ENCODE data around the gene FGFRL1. TPM values are rescaled to one million over a fixed set of nuclear protein-coding genes. Genes with fewer than 3 reads are reported as not detected.

FGFRL1 gene
- total RNA-seq, 1 donor from 2014 or later = 59.8 TPM

DNA sequence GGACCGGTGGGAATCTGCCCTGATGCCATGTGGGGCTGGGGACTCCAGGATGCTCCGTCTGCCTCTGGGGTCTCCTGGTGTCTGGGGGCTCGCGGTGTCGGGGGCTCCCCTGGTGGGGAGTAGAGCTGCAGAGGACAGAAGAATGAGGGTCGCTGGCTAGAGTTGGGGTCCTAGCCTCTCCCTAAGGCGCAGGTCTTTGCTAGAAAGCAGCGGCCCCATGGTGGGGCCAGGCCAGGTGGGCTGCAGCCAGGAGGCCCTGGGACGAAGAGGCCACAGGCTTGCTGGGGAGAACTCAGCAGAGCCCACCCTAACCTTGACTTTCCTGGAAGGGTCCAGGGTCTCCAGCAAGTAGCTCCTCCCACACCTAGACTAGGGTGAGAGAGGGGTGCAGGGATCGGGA is 21.4 kb downstream of the FGFRL1 start:
- DNase-seq (ENCODE audit: extremely low spot score, unreplicated experiment) = no peak
- Mint-ChIP-seq H3K27ac (ENCODE audit: unreplicated experiment) (no peak overlapping the region), H3K27me3 (ENCODE audit: unreplicated experiment) (no peaks in the 10 kb centered on the region), H3K36me3 (ENCODE audit: unreplicated experiment) (no peaks in the 10 kb centered on the region), H3K9me3 (ENCODE audit: unreplicated experiment) (no peaks in the 10 kb centered on the region), H3K4me3 (ENCODE audit: unreplicated experiment) (no peak overlapping the region), H3K4me1 (ENCODE audit: unreplicated experiment) (peaks cover 11% of the 10 kb centered on the region)
- TF ChIP-seq, protein P1, sequence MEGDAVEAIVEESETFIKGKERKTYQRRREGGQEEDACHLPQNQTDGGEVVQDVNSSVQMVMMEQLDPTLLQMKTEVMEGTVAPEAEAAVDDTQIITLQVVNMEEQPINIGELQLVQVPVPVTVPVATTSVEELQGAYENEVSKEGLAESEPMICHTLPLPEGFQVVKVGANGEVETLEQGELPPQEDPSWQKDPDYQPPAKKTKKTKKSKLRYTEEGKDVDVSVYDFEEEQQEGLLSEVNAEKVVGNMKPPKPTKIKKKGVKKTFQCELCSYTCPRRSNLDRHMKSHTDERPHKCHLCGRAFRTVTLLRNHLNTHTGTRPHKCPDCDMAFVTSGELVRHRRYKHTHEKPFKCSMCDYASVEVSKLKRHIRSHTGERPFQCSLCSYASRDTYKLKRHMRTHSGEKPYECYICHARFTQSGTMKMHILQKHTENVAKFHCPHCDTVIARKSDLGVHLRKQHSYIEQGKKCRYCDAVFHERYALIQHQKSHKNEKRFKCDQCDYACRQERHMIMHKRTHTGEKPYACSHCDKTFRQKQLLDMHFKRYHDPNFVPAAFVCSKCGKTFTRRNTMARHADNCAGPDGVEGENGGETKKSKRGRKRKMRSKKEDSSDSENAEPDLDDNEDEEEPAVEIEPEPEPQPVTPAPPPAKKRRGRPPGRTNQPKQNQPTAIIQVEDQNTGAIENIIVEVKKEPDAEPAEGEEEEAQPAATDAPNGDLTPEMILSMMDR (IDR thresholded peaks at IDR 0.05) = no peak

DNA sequence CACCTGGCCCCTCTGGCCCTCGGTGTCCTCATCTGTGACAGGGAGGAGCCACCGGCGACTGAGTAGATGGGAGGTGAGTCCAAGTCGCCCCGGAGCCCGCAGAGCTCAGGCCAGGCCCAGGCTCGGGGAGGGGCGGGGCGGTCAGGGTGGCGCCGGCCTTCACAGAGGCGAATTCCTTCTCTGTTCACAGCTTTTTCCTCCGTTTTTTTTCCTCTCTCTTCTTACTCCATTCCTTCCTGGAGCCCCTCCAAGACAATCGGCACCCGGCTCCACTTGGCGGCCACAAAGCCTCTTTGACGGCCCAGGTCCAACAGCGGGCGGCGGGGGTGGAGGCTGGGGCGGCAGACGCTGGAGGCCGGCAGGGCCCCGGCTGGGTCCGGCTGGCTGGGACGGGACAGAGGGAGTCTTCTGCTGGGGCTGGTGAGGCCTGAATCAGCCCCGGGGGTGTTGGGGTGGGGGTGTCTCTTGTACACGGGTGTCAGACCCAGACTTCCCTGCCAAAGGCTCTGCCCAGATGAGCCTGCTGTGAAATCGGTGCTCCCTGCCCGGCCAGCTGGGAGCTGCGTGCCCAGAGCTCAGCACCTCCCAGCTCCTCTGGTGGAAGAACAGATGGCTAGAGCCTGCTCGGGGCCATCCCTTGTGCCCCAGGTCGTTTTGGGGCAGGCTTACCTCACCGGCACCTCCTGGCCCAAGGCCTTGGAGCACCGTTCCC is 22.6 kb downstream of the FGFRL1 start:
- no peaks in the 10 kb centered on the region for H3K9me3 Mint-ChIP-seq (ENCODE audit: unreplicated experiment)
- H3K4me1 Mint-ChIP-seq (ENCODE audit: unreplicated experiment) = peaks cover 14% of the 10 kb centered on the region
- H3K36me3 Mint-ChIP-seq (ENCODE audit: unreplicated experiment) = no peaks in the 10 kb centered on the region
- DNase-seq (ENCODE audit: extremely low spot score, unreplicated experiment) = no peak
- H3K27me3 Mint-ChIP-seq (ENCODE audit: unreplicated experiment) = no peaks in the 10 kb centered on the region
- no peak overlapping the region for H3K4me3 Mint-ChIP-seq (ENCODE audit: unreplicated experiment)
- TF ChIP-seq, protein P1 (IDR thresholded peaks at IDR 0.05) = no peak
- H3K27ac Mint-ChIP-seq (ENCODE audit: unreplicated experiment) = no peak overlapping the region

- no peak overlapping the region for H3K4me3 Mint-ChIP-seq (ENCODE audit: unreplicated experiment)
- TF ChIP-seq, protein P1 (IDR thresholded peaks at IDR 0.05) = no peak
- no peak overlapping the region for H3K27ac Mint-ChIP-seq (ENCODE audit: unreplicated experiment)
- no peaks in the 10 kb centered on the region for H3K27me3 Mint-ChIP-seq (ENCODE audit: unreplicated experiment)
- DNase-seq (ENCODE audit: extremely low spot score, unreplicated experiment) = no peak
- no peaks in the 10 kb centered on the region for H3K9me3 Mint-ChIP-seq (ENCODE audit: unreplicated experiment)
- peaks cover 27% of the 10 kb centered on the region for H3K4me1 Mint-ChIP-seq (ENCODE audit: unreplicated experiment)
- no peaks in the 10 kb centered on the region for H3K36me3 Mint-ChIP-seq (ENCODE audit: unreplicated experiment)
Observed at GRCh38 chr4:1035510-1035909, 24.1 kb downstream of the FGFRL1 start.

- H3K4me1 Mint-ChIP-seq (ENCODE audit: unreplicated experiment) = peaks cover 30% of the 10 kb centered on the region
- no peak overlapping the region for H3K27ac Mint-ChIP-seq (ENCODE audit: unreplicated experiment)
- no peak for DNase-seq (ENCODE audit: extremely low spot score, unreplicated experiment)
- H3K27me3 Mint-ChIP-seq (ENCODE audit: unreplicated experiment) = no peaks in the 10 kb centered on the region
- TF ChIP-seq, protein P1 (IDR thresholded peaks at IDR 0.05) = no peak
- no peaks in the 10 kb centered on the region for H3K9me3 Mint-ChIP-seq (ENCODE audit: unreplicated experiment)
- no peaks in the 10 kb centered on the region for H3K36me3 Mint-ChIP-seq (ENCODE audit: unreplicated experiment)
- H3K4me3 Mint-ChIP-seq (ENCODE audit: unreplicated experiment) = no peak overlapping the region
Observed at GRCh38 chr4:1036095-1036494, 24.7 kb downstream of the FGFRL1 start.

DNA sequence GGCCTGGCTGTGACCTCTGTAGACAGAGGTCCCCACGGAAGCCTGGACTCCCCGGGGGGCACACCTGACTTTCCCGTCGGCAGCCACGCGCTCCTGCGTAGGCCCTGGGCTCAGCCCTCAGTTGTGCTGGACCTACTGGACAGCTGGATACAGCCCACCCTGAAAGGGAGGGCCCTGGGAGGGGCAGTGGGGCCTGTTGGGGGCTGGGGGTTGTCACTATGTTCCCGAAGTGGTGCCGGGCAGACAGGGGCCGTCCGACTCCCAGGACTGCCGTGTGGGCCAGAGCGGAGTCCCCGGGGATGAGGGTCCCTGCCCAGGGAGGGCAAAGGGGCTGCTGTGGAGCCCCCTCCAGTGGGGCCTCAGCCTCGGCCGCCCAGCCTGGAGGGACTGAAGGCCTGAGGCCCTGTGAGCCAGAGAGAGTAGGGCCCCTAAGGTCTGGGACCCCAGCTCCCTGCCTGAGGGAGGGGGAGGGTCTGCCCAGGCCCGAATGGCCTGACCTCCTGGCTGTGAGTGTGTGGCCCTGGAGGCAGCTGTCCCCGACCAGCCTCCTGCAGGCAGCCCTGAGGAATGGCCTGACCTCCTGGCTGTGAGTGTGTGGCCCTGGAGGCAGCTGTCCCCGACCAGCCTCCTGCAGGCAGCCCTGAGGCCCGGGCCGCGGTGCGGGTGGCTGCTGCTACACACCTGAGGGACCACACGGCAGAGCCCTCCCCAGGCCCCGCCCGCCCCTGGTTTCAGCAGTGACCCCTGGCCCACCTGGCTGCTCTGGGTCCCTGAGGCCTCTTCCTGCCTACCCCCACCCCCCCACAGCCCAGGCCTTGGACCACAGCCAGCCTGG is 25.8 kb downstream of the FGFRL1 start:
- TF ChIP-seq, protein P1 (IDR thresholded peaks at IDR 0.05) = no peak
- H3K27ac Mint-ChIP-seq (ENCODE audit: unreplicated experiment) = no peak overlapping the region
- H3K9me3 Mint-ChIP-seq (ENCODE audit: unreplicated experiment) = no peaks in the 10 kb centered on the region
- no peak for DNase-seq (ENCODE audit: extremely low spot score, unreplicated experiment)
- no peaks in the 10 kb centered on the region for H3K36me3 Mint-ChIP-seq (ENCODE audit: unreplicated experiment)
- peaks cover 40% of the 10 kb centered on the region for H3K4me1 Mint-ChIP-seq (ENCODE audit: unreplicated experiment)
- H3K4me3 Mint-ChIP-seq (ENCODE audit: unreplicated experiment) = no peak overlapping the region
- no peaks in the 10 kb centered on the region for H3K27me3 Mint-ChIP-seq (ENCODE audit: unreplicated experiment)
